NCI-H526 (cell line): ENCODE data around the gene PCK1.

Experiments
- DNase-seq, 2 experiments: peaks; one replicate each; lab custom pipeline; 2025; lab: John Stamatoyannopoulos, UW

Gene PCK1

GRCh38 chr20:57561356-57562279 lies 708 bp downstream of the PCK1 start:
- no peak for DNase-seq

- DNase-seq = no peak
These were observed 1.9 kb downstream of the PCK1 start for GRCh38 chr20:57562541-57563465.

- no peak for DNase-seq
These were observed 2.6 kb downstream of the PCK1 start for GRCh38 chr20:57563522-57563921.

- DNase-seq = no peak
These were observed 3.4 kb downstream of the PCK1 start for GRCh38 chr20:57564180-57564802.

- no peak for DNase-seq
These were observed 4.2 kb downstream of the PCK1 start for GRCh38 chr20:57564951-57565642.

- no peak for DNase-seq
These were observed 5.5 kb downstream of the PCK1 start for GRCh38 chr20:57566399-57566798.

GRCh38 chr20:57566803-57567459 lies 6.0 kb downstream of the PCK1 start:
- DNase-seq = no peak

GRCh38 chr20:57567471-57568079 lies 6.7 kb downstream of the PCK1 start:
- DNase-seq = no peak

- DNase-seq = peak in 1 of 2 experiments; percentile 26
These were observed 7.4 kb downstream of the PCK1 start for GRCh38 chr20:57568088-57568896.

- no peak for DNase-seq
These were observed 8.1 kb downstream of the PCK1 start for GRCh38 chr20:57568960-57569359.

GRCh38 chr20:57570145-57570850 lies 9.4 kb downstream of the PCK1 start:
- DNase-seq = peak; percentile 91 to 93

- peak; percentile 94 to 95 for DNase-seq
These were observed 10.0 kb downstream of the PCK1 start for GRCh38 chr20:57570920-57571319.

GRCh38 chr20:57571782-57572416 lies 11.0 kb downstream of the PCK1 start:
- no peak for DNase-seq

- DNase-seq = peak; percentile 86 to 93
These were observed 12.3 kb downstream of the PCK1 start for GRCh38 chr20:57573242-57573641.

GRCh38 chr20:57573894-57574293 lies 13.0 kb downstream of the PCK1 start:
- peak; percentile 79 to 91 for DNase-seq

GRCh38 chr20:57574954-57575353 lies 14.0 kb downstream of the PCK1 start:
- no peak for DNase-seq

GRCh38 chr20:57576002-57576401 lies 15.1 kb downstream of the PCK1 start:
- DNase-seq = no peak
